A549 (cell line): ENCODE measurements around the gene FRS3. TPM values are rescaled to one million over a fixed set of nuclear protein-coding genes. Genes with fewer than 3 reads are reported as not detected.

ENCODE experiments used
- ATAC-seq, 2 experiments: fragments of 200-7000 bp in 1 of 2; fragments of >200 bp in 1 of 2; cut with Nextera tagmentation in 1 of 2; cut with Tn5 transposase in 1 of 2; 3 replicates each; pipeline versions ENCODE4 v1.8.0 to v1.9.1; 2018 to 2020; ENCODE audit warnings: mild to moderate bottlenecking in 1 of 2, moderate library complexity in 1 of 2
- CTCF ChIA-PET: fragments of 300-600 bp; sonication (Branson Sonifier 250); formaldehyde crosslinking; extraction: SDS; loops from one replicate; lab custom pipeline; 2021; ENCODE audit warnings: antibody characterized with exemption, inconsistent platforms; lab: Yijun Ruan, JAX
- POLR2A ChIA-PET: fragments of 350-600 bp; formaldehyde crosslinking; extraction: SDS; loops from one replicate; lab custom pipeline; 2021; ENCODE audit warnings: antibody characterized with exemption, inconsistent platforms; lab: Yijun Ruan, JAX
- DNase-seq, 2 experiments: peaks; one replicate each; pipeline versions ENCODE4 v3.0.0 to v3.0.0-alpha.2; 2011 to 2016; ENCODE audit warnings: low read depth in 1 of 2, low spot score in 1 of 2
- FAIRE-seq: peaks from 2 replicates; lab custom pipeline; 2011; peaks lifted over from hg19 to GRCh38; lab: Jason Lieb, UNC
- H3K27ac ChIP-seq, 2 experiments: fragments of >200 bp; sonication (Bioruptor Twin); formaldehyde crosslinking; 3 replicates each; pipeline ENCODE4 v1.5.1; 2016 to 2017
- H3K4me1 ChIP-seq: fragments of >200 bp; sonication (Bioruptor Twin); formaldehyde crosslinking; 3 replicates; pipeline ENCODE4 v1.6.1; 2016
- H3K4me2 ChIP-seq: fragments of >200 bp; sonication (Bioruptor Twin); formaldehyde crosslinking; 3 replicates; pipeline ENCODE4 v1.6.1; 2016
- H3K4me3 ChIP-seq: fragments of >200 bp; sonication (Bioruptor Twin); formaldehyde crosslinking; 3 replicates; pipeline ENCODE4 v1.5.1; 2016
- H3K9me3 ChIP-seq: fragments of >200 bp; sonication (Bioruptor Twin); formaldehyde crosslinking; 3 replicates; pipeline ENCODE4 v1.6.1; 2016
- CBX2 ChIP-seq: fragments of 200-600 bp; sonication (generic); IDR thresholded peaks from 2 replicates; pipeline ENCODE4 v1.6.1; 2016; ENCODE audit warnings: low read depth, mild to moderate bottlenecking, borderline replicate concordance
- CEBPB ChIP-seq, 2 experiments: fragments of >200 bp in 1 of 2; sonication (Bioruptor Twin) in 1 of 2; formaldehyde crosslinking in 1 of 2; IDR thresholded peaks; 2 replicates each; pipeline ENCODE4 v1.6.1; 2012 to 2016
- CHD4 ChIP-seq: fragments of 200-600 bp; sonication (generic); IDR thresholded peaks from 2 replicates; pipeline ENCODE4 v1.6.1; 2016; ENCODE audit warnings: antibody characterized with exemption, mild to moderate bottlenecking, borderline replicate concordance
- EHMT2 ChIP-seq: fragments of 200-600 bp; sonication (generic); IDR thresholded peaks from 2 replicates; pipeline ENCODE4 v1.6.1; 2016; ENCODE audit warnings: antibody characterized with exemption, low read depth, mild to moderate bottlenecking, moderate library complexity
- ESRRA ChIP-seq: fragments of 150-350 bp; IDR thresholded peaks from 2 replicates; pipeline ENCODE4 v1.6.1; 2014; ENCODE audit warnings: mild to moderate bottlenecking, low read length, borderline replicate concordance
- GATA3 ChIP-seq: IDR thresholded peaks from 2 replicates; pipeline ENCODE4 v1.6.1; 2012; ENCODE audit warnings: borderline replicate concordance
- HDAC2 ChIP-seq: fragments of 200-600 bp; sonication (generic); IDR thresholded peaks from 2 replicates; pipeline ENCODE4 v1.6.1; 2016
- HOXB5 ChIP-seq: fragments of 250-450 bp; sonication (Bioruptor Pico); IDR thresholded peaks from 2 replicates; pipeline ENCODE4 v1.5.0; 2020; ENCODE audit warnings: mild to moderate bottlenecking, moderate library complexity
- KDM5A ChIP-seq: fragments of 200-600 bp; sonication (generic); IDR thresholded peaks from 2 replicates; pipeline ENCODE4 v1.6.1; 2016; ENCODE audit warnings: antibody characterized with exemption, mild to moderate bottlenecking
- MAZ ChIP-seq: fragments of 150-350 bp; IDR thresholded peaks from 2 replicates; pipeline ENCODE4 v1.6.1; 2014; ENCODE audit warnings: antibody characterized with exemption, low read depth, low read length, borderline replicate concordance
- NFE2L2 ChIP-seq: fragments of 150-350 bp; conservative IDR thresholded peaks from 2 replicates; pipeline ENCODE4 v1.6.1; 2014; ENCODE audit warnings: low read length
- POLR2AphosphoS2 ChIP-seq: conservative IDR thresholded peaks from 2 replicates; pipeline ENCODE4 v1.6.1; 2012; ENCODE audit warnings: low read length, improper control_type of control experiment, inconsistent platforms
- RCOR1 ChIP-seq: fragments of 150-350 bp; IDR thresholded peaks from 2 replicates; pipeline ENCODE4 v1.6.1; 2014; ENCODE audit warnings: antibody characterized with exemption, low read length, low read depth
- RFX5 ChIP-seq: fragments of 450-650 bp; IDR thresholded peaks from 2 replicates; pipeline ENCODE4 v1.7.1; 2014; ENCODE audit warnings: antibody characterized with exemption, mild to moderate bottlenecking, moderate library complexity
- RNF2 ChIP-seq: fragments of 200-600 bp; sonication (generic); IDR thresholded peaks from 2 replicates; pipeline ENCODE4 v1.6.1; 2016; ENCODE audit warnings: low read depth, mild to moderate bottlenecking, antibody characterized with exemption, moderate library complexity, borderline replicate concordance
- SREBF2 ChIP-seq: fragments of 450-650 bp; IDR thresholded peaks from 2 replicates; pipeline ENCODE4 v1.6.1; 2014; ENCODE audit warnings: mild to moderate bottlenecking, moderate library complexity
- ZFP36 ChIP-seq: fragments of 450-650 bp; IDR thresholded peaks from 2 replicates; pipeline ENCODE4 v1.6.1; 2014; ENCODE audit warnings: borderline replicate concordance; ENCODE audit not compliant: partially characterized antibody
- ZSCAN20 ChIP-seq: fragments of 250-450 bp; sonication (Bioruptor Pico); IDR thresholded peaks from 2 replicates; pipeline ENCODE4 v1.8.0; 2022; ENCODE audit warnings: mild to moderate bottlenecking, moderate library complexity
- WGBS: methylation state at CpG from one replicate; pipeline ENCODE4 v1.1.6; 2017; ENCODE audit errors: missing lambda C conversion rate; 5-methylcytosine and 5-hydroxymethylcytosine counted together
- polyA plus RNA-seq, 4 experiments: library from polyadenylated mRNA; depleted of rRNA in 3 of 4; stranded (reverse); fragments of >200 nt; fragmentation: RNase III in 1 of 4; extraction: RNeasy Plus Mini Kit Qiagen cat#74134 plus additional on column Dnase treatment in 1 of 4; gene quantifications; 2 replicates in 3 of 4; 3 replicates in 1 of 4; pipeline ENCODE4 v1.2.3, GENCODE V29; 2011 to 2017
- TF ChIP-seq, protein P1 (sequence below): fragments of >200 bp; sonication (Bioruptor Twin); formaldehyde crosslinking; IDR thresholded peaks from 3 replicates; pipeline ENCODE4 v1.6.1; 2016
- TF ChIP-seq, protein P2 (sequence below): fragments of >200 bp; sonication (Bioruptor Twin); formaldehyde crosslinking; IDR thresholded peaks from 2 replicates; pipeline ENCODE4 v1.6.1; 2016
- TF ChIP-seq, protein P3 (sequence below): IDR thresholded peaks from 2 replicates; pipeline ENCODE4 v1.6.1; 2012
- TF ChIP-seq, protein P4 (sequence below): IDR thresholded peaks from 2 replicates; pipeline ENCODE4 v1.6.1; 2012

Gene FRS3
- polyA plus RNA-seq, 2 of the 4 experiments (the other 2 are of a cell fraction) = 1.9 to 2.0 TPM

DNA sequence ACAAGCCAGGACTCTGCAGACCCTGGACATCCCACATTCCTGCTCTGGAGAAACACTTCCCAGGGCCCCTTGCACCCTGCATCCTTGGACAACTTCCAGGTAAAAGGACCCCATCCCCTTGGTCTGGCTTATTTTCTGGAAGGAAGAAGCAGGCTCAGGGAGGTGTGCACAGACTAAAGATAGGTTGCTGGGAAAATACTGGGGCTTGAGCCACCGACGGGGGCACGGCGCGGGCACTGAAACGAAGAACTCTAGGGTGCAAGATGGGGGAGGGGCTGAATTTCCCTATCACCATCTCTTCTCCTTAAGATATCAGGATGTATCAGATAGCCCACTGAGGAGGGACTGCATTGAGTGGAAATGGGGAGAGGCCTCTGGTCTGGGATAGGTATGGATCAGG lies 805 bp downstream of the FRS3 start (continued):
- TF ChIP-seq, protein P1, sequence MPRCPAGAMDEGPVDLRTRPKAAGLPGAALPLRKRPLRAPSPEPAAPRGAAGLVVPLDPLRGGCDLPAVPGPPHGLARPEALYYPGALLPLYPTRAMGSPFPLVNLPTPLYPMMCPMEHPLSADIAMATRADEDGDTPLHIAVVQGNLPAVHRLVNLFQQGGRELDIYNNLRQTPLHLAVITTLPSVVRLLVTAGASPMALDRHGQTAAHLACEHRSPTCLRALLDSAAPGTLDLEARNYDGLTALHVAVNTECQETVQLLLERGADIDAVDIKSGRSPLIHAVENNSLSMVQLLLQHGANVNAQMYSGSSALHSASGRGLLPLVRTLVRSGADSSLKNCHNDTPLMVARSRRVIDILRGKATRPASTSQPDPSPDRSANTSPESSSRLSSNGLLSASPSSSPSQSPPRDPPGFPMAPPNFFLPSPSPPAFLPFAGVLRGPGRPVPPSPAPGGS = no peak
- TF ChIP-seq RNF2 = no peak
- TF ChIP-seq SREBF2 = no peak

DNA sequence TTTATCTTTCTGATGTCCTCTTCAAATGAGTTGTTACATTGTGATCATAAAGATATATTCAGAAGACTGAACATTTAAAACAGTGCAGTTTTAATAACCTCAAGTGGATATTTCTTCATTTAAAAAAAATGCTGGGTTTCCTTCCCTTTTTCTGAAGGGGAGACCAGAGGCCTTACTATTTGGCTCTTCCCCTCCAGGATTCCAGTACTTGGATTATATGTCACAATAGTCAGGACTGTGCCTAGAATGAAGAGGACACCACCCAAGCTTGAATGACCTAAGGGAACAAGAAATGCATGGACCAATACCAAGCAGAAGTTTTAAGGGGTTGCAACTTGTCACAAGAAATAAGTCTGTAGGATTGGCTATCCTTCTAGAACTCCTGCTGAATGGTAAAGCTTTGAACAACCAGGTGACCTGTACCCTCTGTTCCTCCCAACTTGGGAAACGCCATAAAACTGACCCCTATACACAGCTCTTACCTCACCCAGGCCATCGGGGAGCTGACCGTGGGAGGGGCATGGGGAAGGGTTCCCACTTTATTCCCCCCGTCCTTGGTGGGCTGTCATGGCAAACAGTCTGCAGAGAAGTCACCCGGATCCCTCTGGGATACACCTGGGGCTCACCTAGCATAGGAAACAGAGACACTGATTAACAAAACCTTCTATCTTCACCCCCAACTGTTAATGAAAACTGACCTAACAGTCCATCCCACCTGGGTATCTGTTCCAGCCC lies 2.0 kb downstream of the FRS3 start:
- POLR2A ChIA-PET = no interaction called here
- CTCF ChIA-PET = interaction anchor here (0.9 to 4.6 kb wide), 4 partner anchors 9 to 71 kb away, joined by 4 to 49 read pairs (median 12); partner anchors contain the start of genes TFEB and TOMM6
- H3K4me1 ChIP-seq = peaks cover 16% of the 10 kb centered on the region
- ATAC-seq (no peak), DNase-seq (no peak), FAIRE-seq (no peak)
- WGBS = 71% methylated on average over 5 of the region's 5 CpGs
- no peak overlapping the region for H3K4me3 ChIP-seq
- no peak overlapping the region for H3K27ac ChIP-seq
- no peaks in the 10 kb centered on the region for H3K9me3 ChIP-seq
- no peak overlapping the region for H3K4me2 ChIP-seq
- TF ChIP-seq RFX5 (no peak), ZSCAN20 (no peak), HOXB5 (no peak), CHD4 (no peak), CBX2 (no peak), RCOR1 (no peak), ZFP36 (no peak)
- TF ChIP-seq, protein P2, sequence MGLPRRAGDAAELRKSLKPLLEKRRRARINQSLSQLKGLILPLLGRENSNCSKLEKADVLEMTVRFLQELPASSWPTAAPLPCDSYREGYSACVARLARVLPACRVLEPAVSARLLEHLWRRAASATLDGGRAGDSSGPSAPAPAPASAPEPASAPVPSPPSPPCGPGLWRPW = no peak

DNA sequence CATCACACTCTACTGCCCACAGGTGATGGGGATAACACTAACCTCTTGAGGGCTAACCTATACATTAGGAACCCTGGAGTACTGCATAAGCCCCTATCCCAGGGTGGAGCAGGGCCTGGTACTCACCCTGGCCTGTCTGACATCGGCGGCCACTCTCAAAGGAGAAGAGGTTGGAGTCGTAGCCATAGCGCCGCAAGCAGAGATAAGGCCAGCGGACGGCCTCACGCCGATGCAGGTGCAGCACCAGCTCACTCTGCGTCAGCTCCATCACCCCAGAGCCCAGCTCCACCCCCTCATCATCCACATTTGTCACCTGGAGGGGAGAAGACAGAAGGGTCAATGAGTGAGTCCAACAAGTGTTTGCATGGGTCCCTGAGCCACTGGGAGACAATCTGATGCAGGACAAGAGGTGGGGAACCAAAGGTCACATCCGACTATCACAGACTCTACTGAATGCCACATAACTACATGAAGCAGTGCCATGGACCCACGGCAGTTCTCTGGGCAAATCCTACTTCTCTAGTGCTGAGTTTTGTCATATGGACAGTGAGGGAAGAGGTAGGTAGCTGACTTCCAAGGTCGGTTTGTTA lies 4.3 kb downstream of the FRS3 start:
- ATAC-seq (no peak), DNase-seq (no peak), FAIRE-seq (no peak)
- Histone ChIP-seq H3K9me3 (no peaks in the 10 kb centered on the region), H3K4me3 (no peak overlapping the region), H3K4me2 (no peak overlapping the region), H3K4me1 (peaks cover 7% of the 10 kb centered on the region; the same call in 2 of the 3 replicates), H3K27ac (no peak overlapping the region)
- TF ChIP-seq CHD4 = no peak
- TF ChIP-seq HDAC2 = no peak
- TF ChIP-seq RFX5 = no peak
- no peak for TF ChIP-seq MAZ
- TF ChIP-seq, protein P3, sequence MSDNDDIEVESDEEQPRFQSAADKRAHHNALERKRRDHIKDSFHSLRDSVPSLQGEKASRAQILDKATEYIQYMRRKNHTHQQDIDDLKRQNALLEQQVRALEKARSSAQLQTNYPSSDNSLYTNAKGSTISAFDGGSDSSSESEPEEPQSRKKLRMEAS = no peak
- TF ChIP-seq HOXB5 = no peak
- TF ChIP-seq SREBF2 = no peak
- TF ChIP-seq EHMT2 = no peak
- no peak for TF ChIP-seq GATA3
- TF ChIP-seq POLR2AphosphoS2 = no peak
- TF ChIP-seq RCOR1 = no peak
- TF ChIP-seq CEBPB (IDR thresholded peaks at IDR 0.05) = no peak
- TF ChIP-seq ESRRA = no peak
- TF ChIP-seq, protein P4, sequence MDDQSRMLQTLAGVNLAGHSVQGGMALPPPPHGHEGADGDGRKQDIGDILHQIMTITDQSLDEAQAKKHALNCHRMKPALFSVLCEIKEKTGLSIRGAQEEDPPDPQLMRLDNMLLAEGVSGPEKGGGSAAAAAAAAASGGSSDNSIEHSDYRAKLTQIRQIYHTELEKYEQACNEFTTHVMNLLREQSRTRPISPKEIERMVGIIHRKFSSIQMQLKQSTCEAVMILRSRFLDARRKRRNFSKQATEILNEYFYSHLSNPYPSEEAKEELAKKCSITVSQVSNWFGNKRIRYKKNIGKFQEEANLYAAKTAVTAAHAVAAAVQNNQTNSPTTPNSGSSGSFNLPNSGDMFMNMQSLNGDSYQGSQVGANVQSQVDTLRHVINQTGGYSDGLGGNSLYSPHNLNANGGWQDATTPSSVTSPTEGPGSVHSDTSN = no peak
- TF ChIP-seq NFE2L2 = no peak
- TF ChIP-seq, protein P1 = no peak
- TF ChIP-seq KDM5A = no peak
- 46% methylated on average over 3 of the region's 13 CpGs for WGBS
- ChIA-PET CTCF (interaction anchor here (0.9 to 4.6 kb wide), 25 partner anchors 10 to 407 kb away, joined by 3 to 49 read pairs (median 5); partner anchors contain the start of genes TFEB and TOMM6), POLR2A (interaction anchor here (0.6 kb wide), 1 partner anchor 69 kb away, joined by 4 read pairs; no protein-coding TSS in a partner anchor)
